GM12872 (cell line): Measurements from ENCODE around the gene SLC25A44.

Source experiments
- TF ChIP-seq, protein P1 (sequence below): IDR thresholded peaks from 3 replicates; pipeline ENCODE4 v1.5.1; 2011; ENCODE audit warnings: low read depth, mild to moderate bottlenecking, low read length, moderate library complexity; ENCODE audit not compliant: insufficient read depth

The SLC25A44 gene

DNA sequence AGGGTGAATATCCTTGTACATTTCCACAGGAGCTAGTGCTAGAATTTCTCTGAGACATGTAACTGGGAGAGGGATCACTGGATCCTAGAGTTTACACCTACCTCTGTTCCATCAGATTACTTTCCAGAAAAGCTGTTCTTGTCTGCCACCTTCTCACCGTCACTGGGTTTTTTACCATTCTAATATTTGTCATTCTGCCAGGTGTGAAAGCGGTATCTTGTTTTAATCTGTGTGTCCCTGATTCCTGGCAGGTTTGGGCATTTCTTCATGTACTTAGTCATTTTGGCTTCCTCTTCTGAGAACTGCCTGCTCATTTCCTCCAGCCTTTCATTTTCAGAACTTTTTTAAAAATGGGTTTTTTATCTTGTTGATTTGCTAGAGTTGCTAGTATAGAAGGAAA is 24.0 kb downstream of the SLC25A44 start:
- TF ChIP-seq, protein P1, sequence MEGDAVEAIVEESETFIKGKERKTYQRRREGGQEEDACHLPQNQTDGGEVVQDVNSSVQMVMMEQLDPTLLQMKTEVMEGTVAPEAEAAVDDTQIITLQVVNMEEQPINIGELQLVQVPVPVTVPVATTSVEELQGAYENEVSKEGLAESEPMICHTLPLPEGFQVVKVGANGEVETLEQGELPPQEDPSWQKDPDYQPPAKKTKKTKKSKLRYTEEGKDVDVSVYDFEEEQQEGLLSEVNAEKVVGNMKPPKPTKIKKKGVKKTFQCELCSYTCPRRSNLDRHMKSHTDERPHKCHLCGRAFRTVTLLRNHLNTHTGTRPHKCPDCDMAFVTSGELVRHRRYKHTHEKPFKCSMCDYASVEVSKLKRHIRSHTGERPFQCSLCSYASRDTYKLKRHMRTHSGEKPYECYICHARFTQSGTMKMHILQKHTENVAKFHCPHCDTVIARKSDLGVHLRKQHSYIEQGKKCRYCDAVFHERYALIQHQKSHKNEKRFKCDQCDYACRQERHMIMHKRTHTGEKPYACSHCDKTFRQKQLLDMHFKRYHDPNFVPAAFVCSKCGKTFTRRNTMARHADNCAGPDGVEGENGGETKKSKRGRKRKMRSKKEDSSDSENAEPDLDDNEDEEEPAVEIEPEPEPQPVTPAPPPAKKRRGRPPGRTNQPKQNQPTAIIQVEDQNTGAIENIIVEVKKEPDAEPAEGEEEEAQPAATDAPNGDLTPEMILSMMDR, result no peak

DNA sequence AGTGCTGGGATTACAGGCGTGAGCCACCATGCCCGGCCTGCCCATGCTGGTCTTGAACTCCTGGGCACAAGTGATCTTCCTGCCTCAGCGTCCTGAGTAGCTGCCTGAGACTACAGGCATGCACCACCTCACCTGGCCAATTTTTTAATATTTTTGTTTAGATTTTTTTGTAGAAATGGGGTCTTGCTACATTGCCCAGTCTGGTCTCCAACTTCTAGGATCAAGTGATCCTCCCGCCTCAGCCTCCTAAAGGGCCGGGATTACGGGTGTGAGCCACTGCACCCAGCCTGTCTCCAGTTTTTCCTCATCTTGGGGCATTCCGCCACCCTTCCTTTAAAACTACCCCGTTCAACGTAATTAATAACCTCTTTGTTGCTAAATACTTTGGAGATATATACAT is 26.3 kb downstream of the SLC25A44 start:
- TF ChIP-seq, protein P1, result no peak

DNA sequence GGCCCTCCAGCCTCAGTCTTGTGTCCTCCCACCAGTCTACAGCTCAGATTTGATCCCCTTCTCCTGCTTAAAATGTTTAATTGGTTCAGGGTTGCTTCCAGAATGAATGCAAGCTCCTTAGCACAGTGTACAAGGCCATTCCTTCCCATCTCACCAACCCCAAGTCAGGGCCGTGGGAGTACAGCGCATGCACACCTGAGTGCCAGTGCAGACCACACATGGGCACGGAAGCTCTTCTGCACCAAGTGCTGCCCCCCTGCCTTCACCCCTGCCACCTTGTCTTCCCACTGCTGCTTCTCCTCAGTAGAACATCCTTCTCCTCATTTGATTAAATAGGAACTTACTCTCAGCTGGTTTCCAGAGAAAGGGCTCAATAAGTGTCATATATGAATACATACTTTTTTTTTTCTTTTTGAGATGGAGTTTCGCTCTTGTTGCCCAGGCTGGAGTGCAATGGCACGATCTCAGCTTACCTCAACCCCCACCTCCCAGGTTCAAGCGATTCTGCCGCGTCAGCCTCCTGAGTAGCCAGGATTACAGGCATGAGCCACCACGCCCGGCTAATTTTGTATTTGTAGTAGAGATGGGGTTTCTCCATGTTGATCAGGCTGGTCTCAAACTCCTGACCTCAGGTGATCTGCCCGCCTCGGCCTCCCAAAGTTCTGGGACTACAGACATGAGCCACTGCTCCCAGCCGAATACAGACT is 28.2 kb downstream of the SLC25A44 start:
- TF ChIP-seq, protein P1, result no peak

DNA sequence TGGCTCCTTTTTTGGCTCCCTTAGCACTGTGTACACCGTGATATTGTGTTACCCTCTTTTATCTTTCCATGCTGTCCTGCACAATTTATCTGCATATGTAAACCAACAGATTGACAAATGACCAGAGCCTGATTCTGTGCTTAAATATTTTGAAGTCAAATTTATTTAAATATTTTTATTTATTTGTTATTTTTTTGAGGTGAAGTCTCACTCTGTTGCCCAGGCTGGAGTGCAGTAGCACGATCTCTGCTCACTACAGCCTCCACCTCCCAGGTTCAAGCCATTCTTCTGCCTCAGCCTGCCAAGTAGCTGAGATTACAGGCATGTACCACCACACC is 31.7 kb downstream of the SLC25A44 start:
- TF ChIP-seq, protein P1, result no peak

DNA sequence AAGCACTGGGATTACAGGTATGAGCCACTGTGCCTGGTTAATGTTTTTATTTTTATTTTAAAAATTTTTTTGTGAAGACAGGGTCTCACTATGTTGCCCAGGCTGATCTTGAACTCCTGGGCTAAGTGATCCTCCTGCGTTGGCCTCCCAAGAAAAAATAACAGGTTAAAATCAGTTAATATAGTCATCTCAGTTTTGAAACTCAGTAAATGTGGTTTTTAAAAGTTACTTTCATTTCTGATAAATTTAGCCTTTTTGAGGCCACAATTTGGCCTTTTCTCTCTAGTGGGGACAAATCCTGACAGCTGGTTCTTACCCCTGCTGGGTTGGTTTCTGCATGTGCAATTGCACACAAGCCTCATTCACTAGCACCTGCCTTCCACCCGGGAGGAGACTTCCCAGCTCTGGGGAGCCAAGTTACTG is 32.2 kb downstream of the SLC25A44 start:
- TF ChIP-seq, protein P1, result no peak

DNA sequence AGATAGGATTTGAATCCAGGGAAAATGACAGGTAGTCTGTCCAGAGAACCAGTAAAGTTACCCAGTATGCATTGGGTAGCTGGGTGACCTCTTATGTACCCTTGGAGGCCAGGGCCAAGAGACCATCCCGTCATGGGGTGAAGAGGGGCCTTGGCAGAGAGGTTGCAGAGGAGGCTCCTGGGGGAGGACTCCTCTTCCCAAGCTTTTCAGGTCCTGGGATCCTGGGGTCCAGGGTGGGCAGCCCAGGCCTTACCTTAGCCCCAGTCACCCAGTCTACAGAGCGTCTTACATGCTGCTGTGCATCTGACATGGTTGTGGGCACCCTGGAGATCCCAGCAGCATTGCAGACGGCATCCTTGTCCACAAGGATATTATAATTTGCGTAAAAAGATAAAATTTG is 32.9 kb downstream of the SLC25A44 start:
- TF ChIP-seq, protein P1, result no peak

DNA sequence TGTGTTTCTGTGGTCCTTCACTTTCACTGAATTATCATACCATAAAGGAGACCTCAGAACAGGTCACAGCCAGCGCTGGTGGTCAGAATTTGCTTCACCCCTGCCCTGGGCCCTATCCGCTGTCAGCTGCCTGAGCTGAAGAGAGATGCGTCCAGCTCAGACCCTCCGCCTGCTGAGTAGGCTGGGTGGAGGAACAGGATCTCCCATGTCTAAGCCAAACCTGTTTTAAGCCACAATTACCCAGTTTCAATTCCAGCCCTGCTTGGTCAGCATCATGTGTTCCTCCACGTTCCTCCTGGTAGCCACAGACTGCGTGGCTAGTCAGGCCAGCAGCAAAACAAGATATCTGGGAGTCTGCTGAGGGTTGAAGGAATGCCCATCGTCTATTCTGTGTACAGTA is 34.6 kb downstream of the SLC25A44 start:
- TF ChIP-seq, protein P1, result no peak
